Glutamatergic neuron (in vitro differentiated cells): ENCODE results near the gene IRX2. TPM values are rescaled to one million over a fixed set of nuclear protein-coding genes. Genes with fewer than 3 reads are reported as not detected.

Experiments
- DNase-seq: peaks from one replicate; pipeline ENCODE4 v3.0.0; 2022
- H3K27ac Mint-ChIP-seq: one replicate; pipeline ENCODE4 v1.8.0; 2020; ENCODE audit warnings: mild to moderate bottlenecking, mixed read lengths, inconsistent platforms; ENCODE audit not compliant: unreplicated experiment
- H3K27me3 Mint-ChIP-seq: one replicate; pipeline ENCODE4 v1.8.0; 2020; ENCODE audit warnings: mild to moderate bottlenecking, moderate library complexity, mixed read lengths, inconsistent platforms; ENCODE audit not compliant: unreplicated experiment
- H3K36me3 Mint-ChIP-seq: one replicate; pipeline ENCODE4 v1.8.0; 2020; ENCODE audit warnings: mild to moderate bottlenecking, mixed read lengths, inconsistent platforms; ENCODE audit not compliant: unreplicated experiment
- H3K4me1 Mint-ChIP-seq: one replicate; pipeline ENCODE4 v1.8.0; 2020; ENCODE audit warnings: mild to moderate bottlenecking, low read depth, mixed read lengths, inconsistent platforms; ENCODE audit not compliant: unreplicated experiment
- H3K4me3 Mint-ChIP-seq: one replicate; pipeline ENCODE4 v1.8.0; 2020; ENCODE audit warnings: mild to moderate bottlenecking, mixed read lengths, inconsistent platforms; ENCODE audit not compliant: unreplicated experiment
- H3K9me3 Mint-ChIP-seq: one replicate; pipeline ENCODE4 v1.8.0; 2020; ENCODE audit warnings: mild to moderate bottlenecking, moderate library complexity, mixed read lengths, inconsistent platforms; ENCODE audit not compliant: unreplicated experiment
- long read RNA-seq: library from polyadenylated mRNA; unstranded; transcript quantifications from one replicate; pipeline ENCODE4 v2.0.0, GENCODE V29; 2020; ENCODE audit not compliant: unreplicated experiment
- total RNA-seq: library from RNA; stranded (reverse); fragmentation: NEBNext Ultra II Directional; extraction: Animal tissue kit (Norgen Biotek cat#: 25700); gene quantifications from one replicate; pipeline ENCODE4 v1.2.1, GENCODE V29; 2021; ENCODE audit not compliant: unreplicated experiment
- TF ChIP-seq, protein P1 (sequence below): fragments of 200-600 bp; sonication (generic); IDR thresholded peaks from one replicate; pipeline ENCODE4 v1.5.0; 2021; ENCODE audit not compliant: partially characterized antibody, unreplicated experiment

IRX2 gene
- 60.7 TPM for total RNA-seq
- long read RNA-seq, partial matches to known transcripts = 2 of 5 reads
- long read RNA-seq, other reads (novel, unspliced or antisense) = 1 of 5 reads

GRCh38 chr5:2751592-2752021 is at the start of gene IRX2:
Gene IRX2 (minus strand): TSS chr5:2751677. CDS start chr5:2751413, 264 bp downstream.
- peaks cover 18% of the 10 kb centered on the region for H3K9me3 Mint-ChIP-seq
- peak; percentile 93 for DNase-seq
- H3K4me3 Mint-ChIP-seq = peak within 1 kb of the TSS; percentile 94
- TF ChIP-seq, protein P1, sequence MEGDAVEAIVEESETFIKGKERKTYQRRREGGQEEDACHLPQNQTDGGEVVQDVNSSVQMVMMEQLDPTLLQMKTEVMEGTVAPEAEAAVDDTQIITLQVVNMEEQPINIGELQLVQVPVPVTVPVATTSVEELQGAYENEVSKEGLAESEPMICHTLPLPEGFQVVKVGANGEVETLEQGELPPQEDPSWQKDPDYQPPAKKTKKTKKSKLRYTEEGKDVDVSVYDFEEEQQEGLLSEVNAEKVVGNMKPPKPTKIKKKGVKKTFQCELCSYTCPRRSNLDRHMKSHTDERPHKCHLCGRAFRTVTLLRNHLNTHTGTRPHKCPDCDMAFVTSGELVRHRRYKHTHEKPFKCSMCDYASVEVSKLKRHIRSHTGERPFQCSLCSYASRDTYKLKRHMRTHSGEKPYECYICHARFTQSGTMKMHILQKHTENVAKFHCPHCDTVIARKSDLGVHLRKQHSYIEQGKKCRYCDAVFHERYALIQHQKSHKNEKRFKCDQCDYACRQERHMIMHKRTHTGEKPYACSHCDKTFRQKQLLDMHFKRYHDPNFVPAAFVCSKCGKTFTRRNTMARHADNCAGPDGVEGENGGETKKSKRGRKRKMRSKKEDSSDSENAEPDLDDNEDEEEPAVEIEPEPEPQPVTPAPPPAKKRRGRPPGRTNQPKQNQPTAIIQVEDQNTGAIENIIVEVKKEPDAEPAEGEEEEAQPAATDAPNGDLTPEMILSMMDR = no peak
- H3K4me1 Mint-ChIP-seq = peaks cover 20% of the 10 kb centered on the region
- peaks cover 5% of the 10 kb centered on the region for H3K36me3 Mint-ChIP-seq
- H3K27me3 Mint-ChIP-seq = peaks cover 30% of the 10 kb centered on the region
- peak within 1 kb of the TSS; percentile 76 for H3K27ac Mint-ChIP-seq

GRCh38 chr5:2800035-2800434 is 48.6 kb upstream of the IRX2 start:
- no peak for DNase-seq
- TF ChIP-seq, protein P1 = no peak
- Mint-ChIP-seq H3K36me3 (no peaks in the 10 kb centered on the region), H3K9me3 (peaks cover 2% of the 10 kb centered on the region), H3K4me3 (no peak overlapping the region), H3K27ac (no peak overlapping the region), H3K4me1 (peaks cover 13% of the 10 kb centered on the region), H3K27me3 (peaks cover 5% of the 10 kb centered on the region)

DNA sequence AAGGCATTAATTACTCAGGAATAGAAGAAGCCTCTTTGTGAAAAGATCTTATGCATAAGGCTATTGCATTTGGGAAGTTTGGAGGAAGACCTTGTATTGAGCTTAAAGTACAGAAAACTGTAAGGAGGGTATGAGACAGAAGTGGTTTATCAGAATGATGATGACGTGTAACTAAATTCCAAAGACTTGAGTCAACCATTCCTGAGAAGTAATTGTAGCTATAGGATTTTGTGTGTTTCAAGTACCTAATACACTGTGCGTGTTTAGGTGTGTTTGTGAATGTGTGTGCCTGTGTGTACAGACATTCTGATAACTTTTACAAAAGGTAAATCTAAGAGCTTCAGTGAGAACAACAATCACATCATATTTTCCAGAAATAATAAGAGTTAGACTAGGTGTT is 46.5 kb upstream of the IRX2 start:
- Mint-ChIP-seq H3K36me3 (no peaks in the 10 kb centered on the region), H3K27ac (no peak overlapping the region), H3K27me3 (peaks cover 5% of the 10 kb centered on the region), H3K4me1 (peaks cover 13% of the 10 kb centered on the region), H3K4me3 (no peak overlapping the region), H3K9me3 (peaks cover 2% of the 10 kb centered on the region)
- no peak for DNase-seq
- TF ChIP-seq, protein P1 = no peak

- TF ChIP-seq, protein P1 = no peak
- H3K27me3 Mint-ChIP-seq = peaks cover 7% of the 10 kb centered on the region
- no peak for DNase-seq
- H3K4me3 Mint-ChIP-seq = no peak overlapping the region
- no peak overlapping the region for H3K27ac Mint-ChIP-seq
- peaks cover 13% of the 10 kb centered on the region for H3K4me1 Mint-ChIP-seq
- H3K9me3 Mint-ChIP-seq = peaks cover 2% of the 10 kb centered on the region
- H3K36me3 Mint-ChIP-seq = no peaks in the 10 kb centered on the region
Measured at GRCh38 chr5:2797160-2797559, 45.7 kb upstream of the IRX2 start.

DNA sequence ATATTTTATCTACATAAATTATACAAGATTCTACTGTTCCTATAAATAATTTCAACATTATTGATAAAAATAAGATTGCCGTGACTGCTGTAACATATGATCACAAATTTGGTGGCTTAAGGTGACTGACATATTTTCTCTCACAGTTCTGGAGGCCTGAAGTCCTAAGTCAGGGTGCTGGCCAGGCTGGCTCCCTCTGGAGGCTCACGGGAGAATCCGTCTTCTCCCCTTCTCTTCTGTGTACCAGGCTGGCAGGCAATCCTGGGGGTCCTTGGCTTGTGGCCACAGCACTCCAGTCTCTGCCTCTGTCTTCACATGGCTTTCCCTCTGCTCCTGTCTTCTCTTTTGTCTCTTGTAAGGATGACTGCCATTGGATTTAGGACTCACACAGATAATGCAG is 31.7 kb upstream of the IRX2 start:
- no peak overlapping the region for H3K27ac Mint-ChIP-seq
- H3K9me3 Mint-ChIP-seq = peaks cover 13% of the 10 kb centered on the region
- no peaks in the 10 kb centered on the region for H3K4me1 Mint-ChIP-seq
- peaks cover 26% of the 10 kb centered on the region for H3K36me3 Mint-ChIP-seq
- DNase-seq = no peak
- TF ChIP-seq, protein P1 = no peak
- H3K4me3 Mint-ChIP-seq = no peak overlapping the region
- H3K27me3 Mint-ChIP-seq = peaks cover 2% of the 10 kb centered on the region
